SU-DHL-6 (cell line): Measurements from ENCODE around the gene PDE4C.

Experiments
- H2AFZ ChIP-seq: fragments of 200-600 bp; sonication (generic); 2 replicates; pipeline ENCODE4 v1.6.1; 2014; ENCODE audit warnings: low read depth, mild to moderate bottlenecking, moderate library complexity, mixed read lengths, antibody characterized with exemption, low read length; ENCODE audit not compliant: severe bottlenecking
- H3F3A ChIP-seq: fragments of 200-600 bp; shearing (Covaris generic); 2 replicates; pipeline ENCODE4 v1.6.0; 2016; ENCODE audit warnings: antibody characterized with exemption, mild to moderate bottlenecking; ENCODE audit not compliant: insufficient read depth
- H3K27ac ChIP-seq: fragments of 200-600 bp; sonication (generic); 2 replicates; pipeline ENCODE4 v1.5.1; 2016; ENCODE audit warnings: low read depth, mild to moderate bottlenecking, low read length, moderate library complexity, mixed read lengths
- H3K27me3 ChIP-seq: fragments of 200-600 bp; sonication (generic), shearing (Covaris generic); 2 replicates; pipeline ENCODE4 v1.6.0; 2014; ENCODE audit warnings: mild to moderate bottlenecking, low read length
- H3K36me3 ChIP-seq: fragments of 200-600 bp; sonication (generic); 2 replicates; pipeline ENCODE4 v1.6.1; 2014; ENCODE audit warnings: mild to moderate bottlenecking, low read length, mixed read lengths
- H3K4me2 ChIP-seq: fragments of 300-600, 200-600 bp; shearing (Covaris generic), sonication (generic); 2 replicates; pipeline ENCODE4 v1.6.0; 2014; ENCODE audit warnings: low read length, low read depth, mild to moderate bottlenecking; ENCODE audit not compliant: poor library complexity, severe bottlenecking
- H3K4me3 ChIP-seq: fragments of 200-600 bp; sonication (generic); 2 replicates; pipeline ENCODE4 v1.5.1; 2014; ENCODE audit warnings: antibody characterized with exemption, low read length, mild to moderate bottlenecking, mixed read lengths; ENCODE audit not compliant: insufficient read depth, poor library complexity, severe bottlenecking
- H3K79me2 ChIP-seq: fragments of 200-600 bp; sonication (generic); 2 replicates; pipeline ENCODE4 v1.6.1; 2014; ENCODE audit warnings: mild to moderate bottlenecking, low read length, moderate library complexity; ENCODE audit not compliant: insufficient read depth
- H3K9ac ChIP-seq: fragments of 200-600 bp; sonication (generic); 2 replicates; pipeline ENCODE4 v1.7.0; 2014; ENCODE audit warnings: mild to moderate bottlenecking, low read length
- H3K9me2 ChIP-seq: fragments of 200-600 bp; sonication (generic); replicated peaks from 2 replicates; pipeline ENCODE4 v1.6.1; 2014; ENCODE audit warnings: low read length; ENCODE audit not compliant: insufficient read depth
- H3K9me3 ChIP-seq: fragments of 200-600 bp; sonication (generic); 2 replicates; pipeline ENCODE4 v1.6.1; 2014; ENCODE audit warnings: low read length, mixed read lengths; ENCODE audit not compliant: insufficient read depth
- H4K20me1 ChIP-seq: fragments of 200-600 bp; sonication (generic); 2 replicates; pipeline ENCODE4 v1.6.1; 2014; ENCODE audit warnings: low read depth, mild to moderate bottlenecking, antibody characterized with exemption, low read length, moderate library complexity, mixed read lengths
- EZH2phosphoT487 ChIP-seq: fragments of 200-600 bp; sonication (generic), shearing (Covaris generic); conservative IDR thresholded peaks from 2 replicates; pipeline ENCODE4 v1.6.1; 2018; ENCODE audit warnings: mild to moderate bottlenecking, antibody characterized with exemption, low read length, moderate library complexity, mixed read lengths
- TF ChIP-seq, protein P1 (sequence below): fragments of 200-600 bp; sonication (generic); IDR thresholded peaks from one replicate; pipeline ENCODE4 v1.5.1; 2017; ENCODE audit warnings: antibody characterized with exemption, mild to moderate bottlenecking, low read length, moderate library complexity; ENCODE audit not compliant: insufficient read depth, poor library complexity, severe bottlenecking

The PDE4C gene

DNA sequence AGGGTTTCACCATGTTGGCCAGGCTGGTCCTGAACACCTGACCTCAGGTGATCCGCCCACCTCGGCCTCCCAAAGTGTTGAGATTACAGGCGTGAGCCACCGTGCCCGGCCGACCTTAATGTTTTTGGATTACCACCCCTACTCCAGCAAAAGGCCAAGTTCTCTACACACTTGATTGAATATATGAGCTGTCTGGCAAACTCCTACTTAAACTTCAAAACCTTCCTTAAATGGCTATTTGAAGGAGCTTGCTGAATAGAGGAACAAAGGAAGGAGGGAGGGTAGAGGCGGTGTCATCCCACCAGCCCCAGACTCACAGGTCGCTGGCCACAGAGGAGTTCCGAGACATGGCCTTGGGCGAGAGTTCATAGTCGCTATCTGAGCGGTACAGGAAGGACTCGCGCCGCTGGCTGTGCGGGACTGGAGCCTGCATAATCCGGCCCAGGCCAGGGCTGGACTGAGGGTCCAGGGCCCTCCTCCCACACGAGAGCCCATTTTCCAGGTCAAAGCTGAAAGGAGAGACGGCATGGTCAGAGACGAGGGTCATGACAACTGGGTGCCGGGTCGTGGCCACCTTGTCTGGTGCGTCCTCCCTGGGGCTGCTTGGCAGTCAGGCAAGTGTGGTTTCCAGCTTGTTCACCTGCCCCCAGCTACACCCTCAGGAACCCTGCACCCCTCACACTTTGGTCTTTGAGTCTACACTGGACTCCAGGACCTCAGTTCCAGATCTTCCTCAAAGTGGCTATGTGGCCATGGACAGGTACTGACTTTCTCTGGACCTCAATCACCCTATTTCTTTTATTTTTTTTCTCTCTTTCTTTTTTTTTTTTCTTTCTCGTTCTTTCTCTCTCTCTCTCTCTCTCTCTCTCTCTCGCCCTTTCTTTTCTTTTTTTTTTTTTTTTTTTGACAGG lies 4.2 kb downstream of the PDE4C start:
- Histone ChIP-seq H3K27ac (no peak overlapping the region), H3K9me2 (no peaks in the 10 kb centered on the region), H3K4me2 (no peak overlapping the region), H3K27me3 (no peaks in the 10 kb centered on the region), H3K36me3 (no peaks in the 10 kb centered on the region), H3K79me2 (no peaks in the 10 kb centered on the region), H3K9me3 (no peaks in the 10 kb centered on the region), H3K9ac (no peak overlapping the region), H2AFZ (no peak overlapping the region), H3F3A (0 out of 2 replicates have a peak, but pooled peaks cover 6% of the 10 kb centered on the region), H4K20me1 (no peaks in the 10 kb centered on the region), H3K4me3 (no peak overlapping the region)
- no peak for TF ChIP-seq EZH2phosphoT487
- TF ChIP-seq, protein P1, sequence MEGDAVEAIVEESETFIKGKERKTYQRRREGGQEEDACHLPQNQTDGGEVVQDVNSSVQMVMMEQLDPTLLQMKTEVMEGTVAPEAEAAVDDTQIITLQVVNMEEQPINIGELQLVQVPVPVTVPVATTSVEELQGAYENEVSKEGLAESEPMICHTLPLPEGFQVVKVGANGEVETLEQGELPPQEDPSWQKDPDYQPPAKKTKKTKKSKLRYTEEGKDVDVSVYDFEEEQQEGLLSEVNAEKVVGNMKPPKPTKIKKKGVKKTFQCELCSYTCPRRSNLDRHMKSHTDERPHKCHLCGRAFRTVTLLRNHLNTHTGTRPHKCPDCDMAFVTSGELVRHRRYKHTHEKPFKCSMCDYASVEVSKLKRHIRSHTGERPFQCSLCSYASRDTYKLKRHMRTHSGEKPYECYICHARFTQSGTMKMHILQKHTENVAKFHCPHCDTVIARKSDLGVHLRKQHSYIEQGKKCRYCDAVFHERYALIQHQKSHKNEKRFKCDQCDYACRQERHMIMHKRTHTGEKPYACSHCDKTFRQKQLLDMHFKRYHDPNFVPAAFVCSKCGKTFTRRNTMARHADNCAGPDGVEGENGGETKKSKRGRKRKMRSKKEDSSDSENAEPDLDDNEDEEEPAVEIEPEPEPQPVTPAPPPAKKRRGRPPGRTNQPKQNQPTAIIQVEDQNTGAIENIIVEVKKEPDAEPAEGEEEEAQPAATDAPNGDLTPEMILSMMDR, result no peak

DNA sequence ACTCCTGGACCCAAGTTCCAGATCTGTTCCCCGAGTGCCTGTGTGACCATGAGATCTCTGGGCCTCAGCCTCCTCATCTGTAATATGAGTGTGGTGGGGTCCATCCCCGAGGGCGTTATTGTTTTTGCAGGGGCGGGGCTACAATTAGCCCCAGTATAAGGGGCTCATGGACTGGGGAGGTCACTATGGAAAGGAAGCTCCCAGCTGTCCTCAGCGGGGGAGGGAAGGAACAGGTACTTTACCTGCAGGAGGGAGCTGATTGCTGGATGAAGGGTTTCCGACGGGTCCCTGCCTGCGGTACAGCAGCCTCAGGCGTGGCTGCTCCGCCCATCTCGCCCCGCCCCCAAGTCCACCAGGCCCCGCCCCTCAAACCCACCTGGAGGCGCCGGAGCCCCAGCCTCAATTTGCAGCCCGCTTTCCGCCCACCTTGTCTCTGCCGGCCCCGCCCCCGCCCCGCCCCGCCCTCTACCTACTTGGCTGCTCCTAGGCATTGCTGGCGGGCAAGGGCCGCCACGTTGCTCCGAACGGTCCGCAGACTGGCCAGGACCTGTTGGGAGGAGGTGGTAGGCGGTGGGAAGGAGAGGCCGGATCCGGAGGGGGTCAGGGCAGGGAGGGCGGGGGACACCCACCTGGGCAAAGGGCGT lies 5.5 kb downstream of the PDE4C start:
- TF ChIP-seq EZH2phosphoT487, result no peak
- H2AFZ ChIP-seq, result no peak overlapping the region
- H3F3A ChIP-seq, result 0 out of 2 replicates have a peak, but pooled peaks cover 6% of the 10 kb centered on the region
- H3K9me3 ChIP-seq, result no peaks in the 10 kb centered on the region
- H3K36me3 ChIP-seq, result no peaks in the 10 kb centered on the region
- no peaks in the 10 kb centered on the region for H3K79me2 ChIP-seq
- no peaks in the 10 kb centered on the region for H3K9me2 ChIP-seq
- H3K27me3 ChIP-seq, result no peaks in the 10 kb centered on the region
- no peak overlapping the region for H3K4me2 ChIP-seq
- no peak overlapping the region for H3K4me3 ChIP-seq
- H3K9ac ChIP-seq, result no peak overlapping the region
- no peak overlapping the region for H3K27ac ChIP-seq
- H4K20me1 ChIP-seq, result no peaks in the 10 kb centered on the region

DNA sequence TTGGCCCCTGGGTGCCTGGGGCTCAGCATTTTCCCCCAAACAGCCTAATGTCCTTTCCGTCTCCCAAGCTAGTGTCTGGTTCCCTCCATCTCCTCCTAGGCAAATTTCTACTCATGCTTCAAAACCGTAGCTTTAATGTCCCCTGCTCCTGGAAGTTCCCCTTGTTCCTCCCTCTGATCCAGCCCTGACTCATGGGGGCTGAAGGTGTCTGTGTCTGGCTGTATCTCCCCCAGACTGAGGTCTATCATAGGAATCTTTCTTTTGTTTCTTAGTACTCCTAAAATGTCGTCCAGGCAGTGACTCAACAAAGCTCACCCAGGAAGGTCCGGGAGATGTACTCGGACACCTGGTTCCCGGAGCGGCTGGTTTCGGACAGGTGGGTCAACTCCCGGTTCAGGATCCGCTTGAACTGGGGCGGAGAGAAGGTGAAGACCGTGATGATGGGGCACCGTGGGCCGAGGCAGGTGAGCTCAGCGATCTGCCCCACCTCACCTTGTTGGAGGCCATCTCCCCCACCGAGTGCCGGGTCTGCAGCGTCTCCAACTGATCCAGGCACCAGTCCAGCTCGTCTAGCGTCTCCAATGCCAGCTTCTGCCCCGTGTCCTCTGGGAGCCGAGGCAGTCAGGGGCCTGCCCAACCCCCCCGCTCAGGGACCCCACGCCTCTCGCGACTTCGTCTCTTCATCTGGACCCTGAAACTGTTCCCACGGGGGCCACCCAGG lies 6.2 kb downstream of the PDE4C start:
- Histone ChIP-seq H3K9ac (no peak overlapping the region), H3K27ac (no peak overlapping the region), H3K9me2 (no peaks in the 10 kb centered on the region), H3F3A (0 out of 2 replicates have a peak, but pooled peaks cover 6% of the 10 kb centered on the region), H3K9me3 (no peaks in the 10 kb centered on the region), H2AFZ (no peak overlapping the region), H3K79me2 (no peaks in the 10 kb centered on the region), H3K36me3 (no peaks in the 10 kb centered on the region), H4K20me1 (no peaks in the 10 kb centered on the region), H3K27me3 (no peaks in the 10 kb centered on the region), H3K4me3 (no peak overlapping the region), H3K4me2 (no peak overlapping the region)
- TF ChIP-seq, protein P1, result no peak
- TF ChIP-seq EZH2phosphoT487, result no peak
